PC-9 (cell line): ENCODE measurements around the gene RHO. TPM values are rescaled to one million over a fixed set of nuclear protein-coding genes. Genes with fewer than 3 reads are reported as not detected.

Experiments used
- BruUV-seq: library from RNA; stranded (reverse); fragments of 400-500 nt; replicated peaks from 2 replicates; lab custom pipeline; 2021; lab: Mats Ljungman, UMichigan
- CTCF ChIA-PET: fragments of 300-600 bp; sonication (Branson Sonifier 250); formaldehyde crosslinking; loops from one replicate; lab custom pipeline; 2022; ENCODE audit warnings: antibody characterized with exemption; lab: Charles Lee
- POLR2A ChIA-PET: fragments of 300-600 bp; sonication (Branson Sonifier 250); formaldehyde crosslinking; loops from one replicate; lab custom pipeline; 2022; ENCODE audit warnings: antibody characterized with exemption; ENCODE audit not compliant: unreplicated experiment; lab: Charles Lee
- DNase-seq, 2 experiments: peaks; one replicate each; pipeline versions ENCODE4 v3.0.0 to v3.0.0-alpha.2; 2015 to 2022; ENCODE audit warnings: mixed read lengths in 1 of 2
- H2AFZ ChIP-seq: fragments of 200-600 bp; sonication (generic); 2 replicates; pipeline ENCODE4 v1.8.1; 2017; ENCODE audit warnings: antibody characterized with exemption
- H3F3A ChIP-seq: fragments of 200-600 bp; sonication (generic); 2 replicates; pipeline ENCODE4 v1.8.1; 2017; ENCODE audit warnings: antibody characterized with exemption, mild to moderate bottlenecking, low read depth; ENCODE audit not compliant: insufficient read depth
- H3K27ac ChIP-seq: fragments of 200-600 bp; sonication (generic); 2 replicates; pipeline ENCODE4 v1.6.1; 2016; ENCODE audit warnings: mixed run types
- H3K27me3 ChIP-seq: fragments of 200-600 bp; sonication (generic); 2 replicates; pipeline ENCODE4 v1.6.1; 2016; ENCODE audit warnings: low read depth, mixed run types; ENCODE audit not compliant: insufficient read depth
- H3K36me3 ChIP-seq: fragments of 200-600 bp; sonication (generic); 2 replicates; pipeline ENCODE4 v1.6.1; 2016; ENCODE audit warnings: low read depth, mixed run types
- H3K4me1 ChIP-seq: fragments of 200-600 bp; sonication (generic); replicated peaks from 2 replicates; pipeline ENCODE4 v1.6.1; 2016; ENCODE audit warnings: mixed run types; ENCODE audit not compliant: insufficient read depth
- H3K4me2 ChIP-seq: fragments of 200-600 bp; sonication (generic); 2 replicates; pipeline ENCODE4 v1.6.1; 2017; ENCODE audit warnings: mixed run types
- H3K4me3 ChIP-seq: fragments of 200-600 bp; sonication (generic); 2 replicates; pipeline ENCODE4 v1.6.1; 2016; ENCODE audit warnings: mixed run types
- H3K79me2 ChIP-seq: fragments of 200-600 bp; sonication (generic); 2 replicates; pipeline ENCODE4 v1.6.1; 2017; ENCODE audit warnings: low read depth, mixed run types
- H3K9me2 ChIP-seq: fragments of 200-600 bp; sonication (generic); 2 replicates; pipeline ENCODE4 v1.8.1; 2017; ENCODE audit warnings: mild to moderate bottlenecking; ENCODE audit not compliant: insufficient read depth
- H3K9me3 ChIP-seq: fragments of 200-600 bp; sonication (generic); 2 replicates; pipeline ENCODE4 v1.8.1; 2016; ENCODE audit warnings: low read depth; ENCODE audit not compliant: insufficient read depth
- H4K20me1 ChIP-seq: fragments of 200-600 bp; sonication (generic); 2 replicates; pipeline ENCODE4 v1.8.1; 2017; ENCODE audit not compliant: insufficient read depth
- EZH2 ChIP-seq: fragments of 200-600 bp; sonication (generic); IDR thresholded peaks from 2 replicates; pipeline ENCODE4 v1.8.0; 2017; ENCODE audit warnings: antibody characterized with exemption, low read depth
- intact Hi-C: fragments of 100-400 bp; cut with micrococcal nuclease; formaldehyde crosslinking; loops from one replicate; pipeline ENCODE4 v1.10.0; 2022; ENCODE audit not compliant: unreplicated experiment
- total RNA-seq: library from RNA; stranded (reverse); gene quantifications from 2 replicates; pipeline ENCODE4 v1.2.3, GENCODE V29; 2021
- TF ChIP-seq, protein P1 (sequence below): fragments of 200-600 bp; sonication (generic); conservative IDR thresholded peaks from 2 replicates; pipeline ENCODE4 v1.6.1; 2017; ENCODE audit warnings: mixed run types, antibody characterized with exemption, mild to moderate bottlenecking, moderate library complexity

The RHO gene
- total RNA-seq, 1 experiment from 2014 or later, result not detected

DNA sequence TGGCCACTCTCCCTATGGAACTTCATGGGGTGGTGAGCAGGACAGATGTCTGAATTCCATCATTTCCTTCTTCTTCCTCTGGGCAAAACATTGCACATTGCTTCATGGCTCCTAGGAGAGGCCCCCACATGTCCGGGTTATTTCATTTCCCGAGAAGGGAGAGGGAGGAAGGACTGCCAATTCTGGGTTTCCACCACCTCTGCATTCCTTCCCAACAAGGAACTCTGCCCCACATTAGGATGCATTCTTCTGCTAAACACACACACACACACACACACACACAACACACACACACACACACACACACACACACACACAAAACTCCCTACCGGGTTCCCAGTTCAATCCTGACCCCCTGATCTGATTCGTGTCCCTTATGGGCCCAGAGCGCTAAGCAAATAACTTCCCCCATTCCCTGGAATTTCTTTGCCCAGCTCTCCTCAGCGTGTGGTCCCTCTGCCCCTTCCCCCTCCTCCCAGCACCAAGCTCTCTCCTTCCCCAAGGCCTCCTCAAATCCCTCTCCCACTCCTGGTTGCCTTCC is 1.9 kb downstream of the RHO start:
- H3K9me2 ChIP-seq, result no peaks in the 10 kb centered on the region
- H3K9me3 ChIP-seq, result no peaks in the 10 kb centered on the region
- H2AFZ ChIP-seq, result no peak overlapping the region
- TF ChIP-seq EZH2, result no peak
- TF ChIP-seq, protein P1, sequence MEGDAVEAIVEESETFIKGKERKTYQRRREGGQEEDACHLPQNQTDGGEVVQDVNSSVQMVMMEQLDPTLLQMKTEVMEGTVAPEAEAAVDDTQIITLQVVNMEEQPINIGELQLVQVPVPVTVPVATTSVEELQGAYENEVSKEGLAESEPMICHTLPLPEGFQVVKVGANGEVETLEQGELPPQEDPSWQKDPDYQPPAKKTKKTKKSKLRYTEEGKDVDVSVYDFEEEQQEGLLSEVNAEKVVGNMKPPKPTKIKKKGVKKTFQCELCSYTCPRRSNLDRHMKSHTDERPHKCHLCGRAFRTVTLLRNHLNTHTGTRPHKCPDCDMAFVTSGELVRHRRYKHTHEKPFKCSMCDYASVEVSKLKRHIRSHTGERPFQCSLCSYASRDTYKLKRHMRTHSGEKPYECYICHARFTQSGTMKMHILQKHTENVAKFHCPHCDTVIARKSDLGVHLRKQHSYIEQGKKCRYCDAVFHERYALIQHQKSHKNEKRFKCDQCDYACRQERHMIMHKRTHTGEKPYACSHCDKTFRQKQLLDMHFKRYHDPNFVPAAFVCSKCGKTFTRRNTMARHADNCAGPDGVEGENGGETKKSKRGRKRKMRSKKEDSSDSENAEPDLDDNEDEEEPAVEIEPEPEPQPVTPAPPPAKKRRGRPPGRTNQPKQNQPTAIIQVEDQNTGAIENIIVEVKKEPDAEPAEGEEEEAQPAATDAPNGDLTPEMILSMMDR, result no peak
- no peak overlapping the region for H3K4me2 ChIP-seq
- no peaks in the 10 kb centered on the region for H3K27me3 ChIP-seq
- no TSS peak for BruUV-seq
- ChIA-PET POLR2A (no interaction called here), CTCF (no interaction called here)
- no peak overlapping the region for H3K27ac ChIP-seq
- intact Hi-C loops, result no loop called here
- H4K20me1 ChIP-seq, result no peaks in the 10 kb centered on the region
- H3K79me2 ChIP-seq, result no peaks in the 10 kb centered on the region
- peaks cover 18% of the 10 kb centered on the region for H3K4me1 ChIP-seq
- no peak overlapping the region for H3K4me3 ChIP-seq
- no peak for DNase-seq
- H3K36me3 ChIP-seq, result no peaks in the 10 kb centered on the region
- H3F3A ChIP-seq, result peaks cover 11% of the 10 kb centered on the region

DNA sequence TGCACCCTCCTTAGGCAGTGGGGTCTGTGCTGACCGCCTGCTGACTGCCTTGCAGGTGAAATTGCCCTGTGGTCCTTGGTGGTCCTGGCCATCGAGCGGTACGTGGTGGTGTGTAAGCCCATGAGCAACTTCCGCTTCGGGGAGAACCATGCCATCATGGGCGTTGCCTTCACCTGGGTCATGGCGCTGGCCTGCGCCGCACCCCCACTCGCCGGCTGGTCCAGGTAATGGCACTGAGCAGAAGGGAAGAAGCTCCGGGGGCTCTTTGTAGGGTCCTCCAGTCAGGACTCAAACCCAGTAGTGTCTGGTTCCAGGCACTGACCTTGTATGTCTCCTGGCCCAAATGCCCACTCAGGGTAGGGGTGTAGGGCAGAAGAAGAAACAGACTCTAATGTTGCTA is 2.4 kb downstream of the RHO start:
- Histone ChIP-seq H3K4me1 (peaks cover 23% of the 10 kb centered on the region), H3K27ac (no peak overlapping the region), H4K20me1 (no peaks in the 10 kb centered on the region), H3K9me3 (no peaks in the 10 kb centered on the region), H3K36me3 (no peaks in the 10 kb centered on the region), H3K9me2 (no peaks in the 10 kb centered on the region), H2AFZ (no peak overlapping the region), H3K79me2 (no peaks in the 10 kb centered on the region), H3K4me2 (no peak overlapping the region), H3K27me3 (no peaks in the 10 kb centered on the region), H3K4me3 (no peak overlapping the region), H3F3A (peaks cover 16% of the 10 kb centered on the region)
- intact Hi-C loops, result no loop called here
- TF ChIP-seq, protein P1, result no peak
- no peak for TF ChIP-seq EZH2
- DNase-seq, result no peak
- ChIA-PET POLR2A (no interaction called here), CTCF (no interaction called here)
- BruUV-seq, result no TSS peak

DNA sequence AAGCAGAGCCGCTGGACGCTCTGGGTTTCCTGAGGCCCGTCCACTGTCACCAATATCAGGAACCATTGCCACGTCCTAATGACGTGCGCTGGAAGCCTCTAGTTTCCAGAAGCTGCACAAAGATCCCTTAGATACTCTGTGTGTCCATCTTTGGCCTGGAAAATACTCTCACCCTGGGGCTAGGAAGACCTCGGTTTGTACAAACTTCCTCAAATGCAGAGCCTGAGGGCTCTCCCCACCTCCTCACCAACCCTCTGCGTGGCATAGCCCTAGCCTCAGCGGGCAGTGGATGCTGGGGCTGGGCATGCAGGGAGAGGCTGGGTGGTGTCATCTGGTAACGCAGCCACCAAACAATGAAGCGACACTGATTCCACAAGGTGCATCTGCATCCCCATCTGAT is 3.3 kb downstream of the RHO start:
- Histone ChIP-seq H3K9me2 (no peaks in the 10 kb centered on the region), H3F3A (peaks cover 21% of the 10 kb centered on the region), H3K36me3 (no peaks in the 10 kb centered on the region), H3K27ac (no peak overlapping the region), H3K79me2 (no peaks in the 10 kb centered on the region), H2AFZ (no peak overlapping the region), H3K9me3 (no peaks in the 10 kb centered on the region), H3K4me1 (peaks cover 26% of the 10 kb centered on the region), H4K20me1 (no peaks in the 10 kb centered on the region), H3K4me2 (no peak overlapping the region), H3K27me3 (no peaks in the 10 kb centered on the region), H3K4me3 (no peak overlapping the region)
- ChIA-PET CTCF (no interaction called here), POLR2A (no interaction called here)
- no peak for DNase-seq
- TF ChIP-seq, protein P1, result no peak
- TF ChIP-seq EZH2, result no peak
- BruUV-seq, result no TSS peak
- intact Hi-C loops, result no loop called here
